AG04449 (cell line): ENCODE results near the gene SMURF1.
"Not testable (repeated sequence)": the region's sequence is repeated elsewhere in the genome, so short reads cannot be mapped to it uniquely, and the experiment has no call there.

Source experiments
- CTCF ChIA-PET: fragments of 350-600 bp; formaldehyde crosslinking; extraction: SDS; loops from one replicate; lab custom pipeline; 2021; ENCODE audit warnings: antibody characterized with exemption; lab: Yijun Ruan, JAX
- POLR2A ChIA-PET: fragments of 400-600, 350-600 bp; formaldehyde crosslinking; extraction: SDS; loops from one replicate; lab custom pipeline; 2020; ENCODE audit warnings: antibody characterized with exemption, inconsistent platforms; lab: Yijun Ruan, JAX
- DNase-seq: peaks from one replicate; pipeline ENCODE4 v3.0.0-alpha.2; 2010; ENCODE audit warnings: low read depth, low spot score
- H3K4me3 ChIP-seq: 2 replicates; pipeline ENCODE4 v1.5.1; 2011; ENCODE audit warnings: low read depth, mild to moderate bottlenecking, control low read depth, low read length
- TF ChIP-seq, protein P1 (sequence below): IDR thresholded peaks from one replicate; pipeline ENCODE4 v1.5.1; 2011; ENCODE audit warnings: mild to moderate bottlenecking, moderate library complexity, low read length, control low read depth, inconsistent platforms; ENCODE audit not compliant: insufficient read depth; ENCODE audit errors: missing control alignments

The SMURF1 gene

GRCh38 chr7:99047526-99048077, 96.3 kb downstream of the SMURF1 start:
- TF ChIP-seq, protein P1, sequence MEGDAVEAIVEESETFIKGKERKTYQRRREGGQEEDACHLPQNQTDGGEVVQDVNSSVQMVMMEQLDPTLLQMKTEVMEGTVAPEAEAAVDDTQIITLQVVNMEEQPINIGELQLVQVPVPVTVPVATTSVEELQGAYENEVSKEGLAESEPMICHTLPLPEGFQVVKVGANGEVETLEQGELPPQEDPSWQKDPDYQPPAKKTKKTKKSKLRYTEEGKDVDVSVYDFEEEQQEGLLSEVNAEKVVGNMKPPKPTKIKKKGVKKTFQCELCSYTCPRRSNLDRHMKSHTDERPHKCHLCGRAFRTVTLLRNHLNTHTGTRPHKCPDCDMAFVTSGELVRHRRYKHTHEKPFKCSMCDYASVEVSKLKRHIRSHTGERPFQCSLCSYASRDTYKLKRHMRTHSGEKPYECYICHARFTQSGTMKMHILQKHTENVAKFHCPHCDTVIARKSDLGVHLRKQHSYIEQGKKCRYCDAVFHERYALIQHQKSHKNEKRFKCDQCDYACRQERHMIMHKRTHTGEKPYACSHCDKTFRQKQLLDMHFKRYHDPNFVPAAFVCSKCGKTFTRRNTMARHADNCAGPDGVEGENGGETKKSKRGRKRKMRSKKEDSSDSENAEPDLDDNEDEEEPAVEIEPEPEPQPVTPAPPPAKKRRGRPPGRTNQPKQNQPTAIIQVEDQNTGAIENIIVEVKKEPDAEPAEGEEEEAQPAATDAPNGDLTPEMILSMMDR, result no peak
- no peak for DNase-seq
- ChIA-PET CTCF (interaction anchor here (1.1 to 2.2 kb wide), 2 partner anchors 11 to 265 kb away, joined by 4 to 12 read pairs; no protein-coding TSS in a partner anchor), POLR2A (no interaction called here)
- no peak overlapping the region for H3K4me3 ChIP-seq

GRCh38 chr7:99046722-99047121, 97.2 kb downstream of the SMURF1 start:
- TF ChIP-seq, protein P1, result no peak
- ChIA-PET POLR2A (no interaction called here), CTCF (interaction anchor here (0.8 to 2.2 kb wide), 2 partner anchors 10 to 266 kb away, joined by 3 to 12 read pairs; no protein-coding TSS in a partner anchor)
- no peak overlapping the region for H3K4me3 ChIP-seq
- DNase-seq, result no peak

GRCh38 chr7:99046262-99046661, 97.6 kb downstream of the SMURF1 start:
- CTCF ChIA-PET, result interaction anchor here (0.8 to 2.2 kb wide), 2 partner anchors 9 to 267 kb away, joined by 3 to 12 read pairs; no protein-coding TSS in a partner anchor

GRCh38 chr7:99044858-99045257, 99.0 kb downstream of the SMURF1 start:
- DNase-seq, POLR2A ChIA-PET, H3K4me3 ChIP-seq: not testable (repeated sequence)
- CTCF ChIA-PET, result interaction anchor here (0.6 to 2.2 kb wide), 3 partner anchors 148 to 282 kb away, joined by 3 to 8 read pairs (median 3); no protein-coding TSS in a partner anchor

More at GRCh38 chr7:99046262-99046661, 97.6 kb downstream of the SMURF1 start:
- POLR2A ChIA-PET, H3K4me3 ChIP-seq, DNase-seq: not testable (repeated sequence)

DNA sequence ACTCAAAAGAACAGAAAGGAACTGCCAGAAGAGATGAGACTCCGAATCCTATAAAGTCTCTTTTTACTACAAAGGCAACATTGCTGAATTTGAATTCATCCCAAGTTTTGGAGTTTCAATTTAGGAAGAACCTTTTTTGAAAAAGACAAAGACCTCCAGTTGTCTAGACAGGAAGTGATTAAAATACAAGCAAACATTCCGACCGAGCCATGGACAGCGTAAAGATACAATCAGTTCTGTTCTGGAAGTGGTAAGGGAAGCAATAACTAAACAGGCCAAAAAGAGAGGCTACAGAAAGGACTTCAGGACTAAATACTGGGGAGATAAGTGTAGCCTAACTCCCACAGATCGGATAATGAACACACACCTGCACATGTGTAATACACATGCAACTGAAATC, 101.0 kb downstream of the SMURF1 start:
- H3K4me3 ChIP-seq, result no peak overlapping the region
- POLR2A ChIA-PET, result no interaction called here
- CTCF ChIA-PET, result interaction anchor here (0.8 to 10.4 kb wide), 2 partner anchors 269 to 281 kb away, joined by 4 to 217 read pairs; no protein-coding TSS in a partner anchor
- DNase-seq, result no peak
- TF ChIP-seq, protein P1, result no peak

DNA sequence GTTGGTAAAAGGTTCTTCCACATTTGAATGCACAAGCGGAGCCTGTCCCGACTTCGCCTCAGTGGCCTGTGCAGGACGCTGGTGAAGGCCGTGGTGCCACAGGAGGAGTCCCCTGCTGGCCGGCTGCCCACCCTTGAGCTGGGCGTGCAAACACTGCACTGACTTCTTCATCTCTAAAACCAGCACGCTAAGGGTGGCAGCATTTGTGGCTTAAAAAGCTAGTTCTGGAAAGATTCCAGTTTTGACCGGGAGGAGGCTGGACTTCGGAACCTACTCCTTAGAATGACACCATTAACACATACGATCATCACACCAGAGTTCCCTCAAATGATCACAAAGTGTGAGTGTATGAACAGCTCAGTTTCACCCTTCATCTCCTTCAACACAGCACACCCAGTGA, 102.4 kb downstream of the SMURF1 start:
- TF ChIP-seq, protein P1, result no peak
- H3K4me3 ChIP-seq, result no peak overlapping the region
- POLR2A ChIA-PET, result no interaction called here
- DNase-seq, result no peak
- CTCF ChIA-PET, result interaction anchor here (1.0 to 10.4 kb wide), 10 partner anchors 11 to 285 kb away, joined by 3 to 217 read pairs (median 6); no protein-coding TSS in a partner anchor

GRCh38 chr7:99040104-99040958, 103.6 kb downstream of the SMURF1 start:
- TF ChIP-seq, protein P1, result peak; percentile 67
- CTCF ChIA-PET, result interaction anchor here (0.8 to 10.4 kb wide), 15 partner anchors 9 to 284 kb away, joined by 3 to 217 read pairs (median 6); no protein-coding TSS in a partner anchor
- POLR2A ChIA-PET, result no interaction called here
- no peak overlapping the region for H3K4me3 ChIP-seq
- peak; percentile 24 for DNase-seq
